ENCODE measurements around the gene ZBTB7A. TPM values are rescaled to one million over a fixed set of nuclear protein-coding genes. Genes with fewer than 3 reads are reported as not detected.
A peak's percentile ranks its signal among the peaks of the same experiment; 100 is the strongest.

Gene ZBTB7A
- 10 to 100 TPM; 11.3 to 11.9 TPM for total RNA-seq

- H3K27me3 Mint-ChIP-seq (ENCODE audit: low read depth): no peaks in the 10 kb centered on the region
- peaks cover 34% of the 10 kb centered on the region for H3K4me1 Mint-ChIP-seq (ENCODE audit: low read depth)
- H3K4me3 Mint-ChIP-seq: peak within 1 kb of the TSS; percentile 74
- CTCF ChIA-PET: no interaction called here
- H3K36me3 Mint-ChIP-seq (ENCODE audit: low read depth): no peaks in the 10 kb centered on the region
- H3K27ac Mint-ChIP-seq: peak within 1 kb of the TSS; percentile 73
- no peaks in the 10 kb centered on the region for H3K9me3 Mint-ChIP-seq
- DNase-seq: peak; percentile 69
- intact Hi-C loops (cut with micrococcal nuclease): loop anchor here (1.0 to 5.0 kb wide), 11 partner anchors 40 to 655 kb away; partner anchors contain the start of genes ANKRD24, APBA3, CACTIN and CHAF1A
Observed at GRCh38 chr19:4066682-4067395, at the start of gene ZBTB7A. TSS of gene ZBTB7A (minus strand) at chr19:4066899. CDS start at chr19:4055232, 11,667 bp downstream.

GRCh38 chr19:4115818-4116385, 49.2 kb upstream of the ZBTB7A start:
- CTCF ChIA-PET: interaction anchor here (0.8 to 1.6 kb wide), 3 partner anchors 23 to 130 kb away, joined by 3 to 5 read pairs (median 4); partner anchors contain the start of gene EEF2
- no peak for DNase-seq
- no peaks in the 10 kb centered on the region for H3K9me3 Mint-ChIP-seq
- H3K36me3 Mint-ChIP-seq (ENCODE audit: low read depth): peaks cover 15% of the 10 kb centered on the region
- H3K4me1 Mint-ChIP-seq (ENCODE audit: low read depth): peaks cover 26% of the 10 kb centered on the region
- H3K27me3 Mint-ChIP-seq (ENCODE audit: low read depth): no peaks in the 10 kb centered on the region
- intact Hi-C loops (cut with micrococcal nuclease): no loop called here
- H3K27ac Mint-ChIP-seq: peak overlapping the region; percentile 70
- H3K4me3 Mint-ChIP-seq: no peak overlapping the region

- CTCF ChIA-PET: interaction anchor here (1.0 to 1.6 kb wide), 2 partner anchors 22 to 24 kb away, joined by 4 to 5 read pairs; no protein-coding TSS in a partner anchor
- Mint-ChIP-seq H3K36me3 (ENCODE audit: low read depth) (peaks cover 19% of the 10 kb centered on the region), H3K27ac (peak overlapping the region; percentile 70), H3K27me3 (ENCODE audit: low read depth) (no peaks in the 10 kb centered on the region), H3K9me3 (no peaks in the 10 kb centered on the region), H3K4me1 (ENCODE audit: low read depth) (peaks cover 27% of the 10 kb centered on the region), H3K4me3 (no peak overlapping the region)
- intact Hi-C loops (cut with micrococcal nuclease): no loop called here
- peak; percentile 83 for DNase-seq
Observed at GRCh38 chr19:4115050-4115817, 48.5 kb upstream of the ZBTB7A start.

- CTCF ChIA-PET: interaction anchor here (0.6 to 0.8 kb wide), 2 partner anchors 10 to 126 kb away, joined by 3 read pairs; no protein-coding TSS in a partner anchor
- Mint-ChIP-seq H3K27me3 (ENCODE audit: low read depth) (no peaks in the 10 kb centered on the region), H3K9me3 (no peaks in the 10 kb centered on the region), H3K27ac (no peak overlapping the region), H3K36me3 (ENCODE audit: low read depth) (peaks cover 25% of the 10 kb centered on the region), H3K4me3 (no peak overlapping the region), H3K4me1 (ENCODE audit: low read depth) (peaks cover 34% of the 10 kb centered on the region)
- intact Hi-C loops (cut with micrococcal nuclease): no loop called here
- DNase-seq: no peak
Observed at GRCh38 chr19:4114181-4114580, 47.5 kb upstream of the ZBTB7A start.

GRCh38 chr19:4113398-4114088, 46.8 kb upstream of the ZBTB7A start:
- Mint-ChIP-seq H3K4me1 (ENCODE audit: low read depth) (peaks cover 40% of the 10 kb centered on the region), H3K36me3 (ENCODE audit: low read depth) (peaks cover 27% of the 10 kb centered on the region), H3K27ac (no peak overlapping the region), H3K9me3 (no peaks in the 10 kb centered on the region), H3K27me3 (ENCODE audit: low read depth) (no peaks in the 10 kb centered on the region), H3K4me3 (no peak overlapping the region)
- intact Hi-C loops (cut with micrococcal nuclease): no loop called here
- CTCF ChIA-PET: interaction anchor here (0.6 to 0.8 kb wide), 3 partner anchors 9 to 127 kb away, joined by 3 to 6 read pairs (median 3); no protein-coding TSS in a partner anchor
- DNase-seq: no peak

GRCh38 chr19:4112367-4112766, 45.7 kb upstream of the ZBTB7A start:
- DNase-seq: no peak
- peaks cover 48% of the 10 kb centered on the region for H3K4me1 Mint-ChIP-seq (ENCODE audit: low read depth)
- H3K4me3 Mint-ChIP-seq: no peak overlapping the region
- peaks cover 32% of the 10 kb centered on the region for H3K36me3 Mint-ChIP-seq (ENCODE audit: low read depth)
- H3K27ac Mint-ChIP-seq: no peak overlapping the region
- intact Hi-C loops (cut with micrococcal nuclease): no loop called here
- CTCF ChIA-PET: no interaction called here
- H3K9me3 Mint-ChIP-seq: no peaks in the 10 kb centered on the region
- H3K27me3 Mint-ChIP-seq (ENCODE audit: low read depth): no peaks in the 10 kb centered on the region

- H3K27me3 Mint-ChIP-seq (ENCODE audit: low read depth): no peaks in the 10 kb centered on the region
- no peak overlapping the region for H3K27ac Mint-ChIP-seq
- no peak overlapping the region for H3K4me3 Mint-ChIP-seq
- H3K4me1 Mint-ChIP-seq (ENCODE audit: low read depth): peaks cover 49% of the 10 kb centered on the region
- intact Hi-C loops (cut with micrococcal nuclease): loop anchor here (5.0 kb wide), 1 partner anchor 42 kb away; the partner anchor contains the start of gene ZBTB7A
- CTCF ChIA-PET: interaction anchor here (0.7 to 1.4 kb wide), 2 partner anchors 23 to 30 kb away, joined by 3 to 11 read pairs; no protein-coding TSS in a partner anchor
- H3K36me3 Mint-ChIP-seq (ENCODE audit: low read depth): peaks cover 40% of the 10 kb centered on the region
- no peak for DNase-seq
- H3K9me3 Mint-ChIP-seq: no peaks in the 10 kb centered on the region
Observed at GRCh38 chr19:4109626-4109945, 42.9 kb upstream of the ZBTB7A start.

- intact Hi-C loops (cut with micrococcal nuclease): loop anchor here (5.0 kb wide), 1 partner anchor 42 kb away; the partner anchor contains the start of gene ZBTB7A
- Mint-ChIP-seq H3K9me3 (no peaks in the 10 kb centered on the region), H3K4me1 (ENCODE audit: low read depth) (peaks cover 50% of the 10 kb centered on the region), H3K36me3 (ENCODE audit: low read depth) (peaks cover 40% of the 10 kb centered on the region), H3K27ac (peak overlapping the region; percentile 78), H3K27me3 (ENCODE audit: low read depth) (no peaks in the 10 kb centered on the region), H3K4me3 (no peak overlapping the region)
- CTCF ChIA-PET: interaction anchor here (0.5 to 1.4 kb wide), 2 partner anchors 31 to 103 kb away, joined by 3 to 11 read pairs; no protein-coding TSS in a partner anchor
- peak; percentile 76 for DNase-seq
Observed at GRCh38 chr19:4108767-4109625, 42.3 kb upstream of the ZBTB7A start.

GRCh38 chr19:4103080-4103433, 36.4 kb upstream of the ZBTB7A start:
- no peaks in the 10 kb centered on the region for H3K9me3 Mint-ChIP-seq
- no peak overlapping the region for H3K27ac Mint-ChIP-seq
- no peak overlapping the region for H3K4me3 Mint-ChIP-seq
- peaks cover 20% of the 10 kb centered on the region for H3K36me3 Mint-ChIP-seq (ENCODE audit: low read depth)
- H3K27me3 Mint-ChIP-seq (ENCODE audit: low read depth): no peaks in the 10 kb centered on the region
- intact Hi-C loops (cut with micrococcal nuclease): no loop called here
- no peak for DNase-seq
- H3K4me1 Mint-ChIP-seq (ENCODE audit: low read depth): peaks cover 33% of the 10 kb centered on the region
- CTCF ChIA-PET: interaction anchor here (1.4 kb wide), 1 partner anchor 37 kb away, joined by 6 read pairs; no protein-coding TSS in a partner anchor

GRCh38 chr19:4102339-4103079, 35.8 kb upstream of the ZBTB7A start:
- intact Hi-C loops (cut with micrococcal nuclease): no loop called here
- DNase-seq: no peak
- CTCF ChIA-PET: interaction anchor here (0.6 kb wide), 1 partner anchor 147 kb away, joined by 3 read pairs; no protein-coding TSS in a partner anchor
- no peak overlapping the region for H3K4me3 Mint-ChIP-seq
- peaks cover 28% of the 10 kb centered on the region for H3K4me1 Mint-ChIP-seq (ENCODE audit: low read depth)
- H3K9me3 Mint-ChIP-seq: no peaks in the 10 kb centered on the region
- H3K27me3 Mint-ChIP-seq (ENCODE audit: low read depth): no peaks in the 10 kb centered on the region
- H3K36me3 Mint-ChIP-seq (ENCODE audit: low read depth): peaks cover 19% of the 10 kb centered on the region
- H3K27ac Mint-ChIP-seq: no peak overlapping the region

- Mint-ChIP-seq H3K4me1 (ENCODE audit: low read depth) (peaks cover 22% of the 10 kb centered on the region), H3K27me3 (ENCODE audit: low read depth) (no peaks in the 10 kb centered on the region), H3K4me3 (no peak overlapping the region), H3K36me3 (ENCODE audit: low read depth) (peaks cover 15% of the 10 kb centered on the region), H3K27ac (no peak overlapping the region), H3K9me3 (no peaks in the 10 kb centered on the region)
- intact Hi-C loops (cut with micrococcal nuclease): no loop called here
- CTCF ChIA-PET: no interaction called here
- DNase-seq: no peak
Observed at GRCh38 chr19:4101496-4101770, 34.7 kb upstream of the ZBTB7A start.

Data from activated naive CD4-positive, alpha-beta T cell treated with anti-CD3 and anti-CD28 coated beads for 36 hours (primary cell).